ENCODE data around the gene KCNT2.

The KCNT2 gene

DNA sequence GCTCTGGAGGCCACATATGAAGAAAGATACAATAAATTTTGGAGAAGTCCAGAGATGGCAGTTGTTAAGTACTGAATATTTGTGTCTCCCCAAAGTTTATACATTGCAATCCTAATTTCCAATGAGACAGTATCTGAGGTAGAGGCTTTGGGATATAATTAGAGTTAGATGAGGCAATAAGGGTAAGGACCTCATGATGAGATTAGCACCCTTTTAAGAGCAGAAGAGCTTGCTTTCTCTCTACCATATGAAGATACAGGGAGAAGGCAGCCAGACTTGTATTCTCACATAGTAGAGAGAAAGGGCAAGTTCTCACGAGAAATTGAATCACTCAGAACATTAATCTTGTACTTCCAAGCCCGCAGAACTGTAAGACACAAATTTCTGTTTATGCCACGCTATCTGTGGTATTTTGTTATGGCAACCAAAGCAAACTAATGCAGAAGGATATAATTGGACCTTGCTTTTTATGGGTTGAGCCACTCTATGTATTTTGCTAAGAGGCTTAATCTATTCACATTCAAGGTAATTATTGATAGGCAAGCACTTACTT is 430.1 kb downstream of the KCNT2 start:
- no peak for DNase-seq
